GM21825 (cell line): ENCODE results near the gene ACSF3.

Experiments
- ATAC-seq: cut with Tn5 transposase; IDR thresholded peaks from one replicate; pipeline ENCODE4 v1.9.1; 2021; ENCODE audit warnings: mild to moderate bottlenecking, moderate library complexity; ENCODE audit not compliant: unreplicated experiment

ACSF3 gene

GRCh38 chr16:89142474-89143195, 49.0 kb downstream of the ACSF3 start:
- no peak for ATAC-seq

GRCh38 chr16:89143201-89143741, 49.6 kb downstream of the ACSF3 start:
- ATAC-seq = no peak

DNA sequence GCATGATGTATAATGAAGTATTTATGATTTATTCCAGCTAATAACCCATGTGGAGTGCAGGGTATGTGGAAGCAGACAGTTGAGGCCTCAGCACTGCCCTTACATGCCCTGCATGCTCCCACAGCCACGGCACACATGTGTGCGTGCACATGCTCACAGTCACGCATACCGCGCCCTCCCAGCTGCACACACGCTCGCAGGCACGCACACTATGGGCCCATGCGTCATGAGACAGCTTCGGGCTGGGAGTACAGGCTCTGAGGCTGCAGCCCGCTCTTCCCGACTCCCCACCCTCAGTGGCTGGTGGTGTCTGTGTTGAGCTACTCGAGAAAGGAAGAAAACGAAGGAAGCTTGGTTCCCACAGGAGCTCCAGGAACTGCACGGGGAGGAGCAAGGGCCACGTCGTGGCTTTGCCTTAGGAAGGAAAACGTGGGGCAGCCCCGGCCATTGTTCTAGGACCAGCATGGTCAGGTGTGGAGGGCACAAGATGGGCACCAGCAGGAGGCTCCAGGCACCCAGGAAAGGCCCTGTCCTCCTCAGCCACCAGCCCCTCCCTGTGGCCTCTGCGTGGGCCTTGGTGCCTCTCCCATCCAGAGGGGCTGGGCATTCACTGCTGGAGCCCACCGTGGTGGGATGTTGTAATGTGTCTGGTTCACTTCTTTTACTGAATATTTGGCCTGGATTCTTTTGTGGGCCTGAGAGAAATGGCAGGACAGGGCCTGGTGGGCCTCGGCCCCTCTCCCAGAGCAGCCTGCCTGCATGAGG, 50.4 kb downstream of the ACSF3 start:
- no peak for ATAC-seq

- no peak for ATAC-seq
Observed at GRCh38 chr16:89144681-89145080, 51.0 kb downstream of the ACSF3 start.

- no peak for ATAC-seq
Observed at GRCh38 chr16:89145406-89146161, 51.9 kb downstream of the ACSF3 start.

- ATAC-seq = no peak
Observed at GRCh38 chr16:89146211-89147005, 52.8 kb downstream of the ACSF3 start.

DNA sequence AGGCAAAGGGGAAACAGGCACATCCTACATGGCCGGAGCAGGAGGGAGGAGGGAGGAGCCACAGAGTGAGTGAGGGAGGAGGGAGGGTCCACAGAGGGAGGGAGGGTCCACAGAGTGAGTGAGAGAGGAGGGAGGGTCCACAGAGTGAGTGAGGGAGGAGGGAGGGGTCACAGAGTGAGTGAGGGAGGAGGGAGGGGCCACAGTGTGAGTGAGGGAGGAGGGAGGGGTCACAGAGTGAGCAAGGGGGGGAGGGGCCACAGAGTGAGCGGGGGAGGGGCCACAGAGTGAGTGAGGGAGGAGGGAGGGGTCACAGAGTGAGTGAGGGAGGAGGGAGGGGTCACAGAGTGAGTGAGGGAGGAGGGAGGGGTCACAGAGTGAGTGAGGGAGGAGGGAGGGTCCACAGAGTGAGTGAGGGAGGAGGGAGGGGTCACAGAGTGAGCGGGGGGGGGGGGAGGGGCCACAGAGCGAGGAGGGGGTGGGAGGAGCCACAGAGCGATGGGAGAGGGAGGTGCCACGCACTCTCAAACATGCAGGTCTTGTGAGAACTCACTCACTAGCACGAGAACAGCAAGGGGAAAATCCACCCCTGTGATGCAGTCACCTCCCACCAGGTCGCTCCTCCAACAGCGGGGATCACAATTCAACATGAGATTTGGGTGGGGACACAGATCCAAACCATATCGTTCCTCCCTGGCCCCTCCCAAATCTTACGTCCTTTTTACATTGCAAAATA, 53.6 kb downstream of the ACSF3 start:
- no peak for ATAC-seq

GRCh38 chr16:89149386-89149785, 55.7 kb downstream of the ACSF3 start:
- no peak for ATAC-seq

- ATAC-seq = no peak
Observed at GRCh38 chr16:89150090-89150835, 56.6 kb downstream of the ACSF3 start.

DNA sequence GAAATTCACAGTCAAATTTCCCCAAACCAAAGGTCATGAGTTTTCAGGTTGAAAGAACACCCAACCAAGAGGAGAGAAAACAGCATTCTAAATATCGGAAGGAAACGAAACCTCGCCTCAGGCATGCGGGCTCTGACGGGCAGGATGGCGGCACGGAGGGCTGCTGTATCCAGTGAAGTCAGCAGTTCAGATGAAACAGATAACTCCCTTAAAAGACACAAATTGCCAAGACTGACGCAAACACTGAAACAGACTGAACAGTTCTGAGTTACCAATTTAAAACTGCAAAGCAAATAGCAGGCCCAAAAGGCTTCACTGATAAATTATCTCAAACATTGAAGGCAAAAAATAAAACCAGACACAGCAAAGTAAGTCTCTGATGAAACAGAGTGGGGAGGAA, 57.3 kb downstream of the ACSF3 start:
- ATAC-seq = no peak

DNA sequence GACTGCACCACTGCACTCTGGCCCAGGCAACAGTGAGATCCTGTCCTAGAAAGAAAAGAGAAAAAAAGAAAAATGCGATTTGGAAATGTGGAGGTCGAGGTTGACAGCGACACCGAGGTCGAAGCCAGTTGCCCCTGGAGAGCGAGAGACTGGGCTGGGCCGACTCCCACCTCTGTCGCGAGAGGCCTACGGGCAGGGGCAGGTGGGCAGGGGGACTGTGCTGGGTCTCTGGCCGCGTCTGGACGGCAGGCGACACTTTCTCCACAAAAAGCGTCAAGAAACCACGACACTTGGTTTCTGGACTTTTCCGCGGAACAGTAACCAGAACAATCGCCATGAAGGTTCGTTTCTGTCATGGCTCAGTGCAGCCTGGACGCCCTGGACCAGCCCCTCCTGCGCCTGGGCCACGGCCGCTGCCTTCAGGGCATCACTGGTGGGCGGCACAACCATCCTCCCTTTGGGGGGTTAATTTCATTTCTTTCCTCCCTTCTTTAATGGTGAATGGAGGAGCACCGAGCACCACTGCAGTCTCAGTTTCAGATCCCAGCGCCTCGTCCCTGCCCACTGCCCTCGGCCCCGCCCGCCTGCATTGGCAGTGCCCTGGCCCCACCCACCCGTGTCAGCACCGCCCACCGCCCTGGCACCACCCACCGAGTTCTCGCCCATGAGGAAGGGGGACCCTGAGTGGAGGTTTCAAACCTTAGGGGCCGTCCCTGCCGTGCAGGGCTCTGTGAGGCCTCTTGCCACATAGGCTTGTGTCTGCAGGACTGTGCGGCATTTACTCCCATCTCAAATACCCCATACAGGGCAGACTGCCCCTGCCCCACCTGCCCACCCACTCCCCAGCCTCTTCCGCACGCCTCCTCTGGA, 59.4 kb downstream of the ACSF3 start:
- no peak for ATAC-seq

GRCh38 chr16:89153848-89154271, 60.2 kb downstream of the ACSF3 start:
- ATAC-seq = no peak

DNA sequence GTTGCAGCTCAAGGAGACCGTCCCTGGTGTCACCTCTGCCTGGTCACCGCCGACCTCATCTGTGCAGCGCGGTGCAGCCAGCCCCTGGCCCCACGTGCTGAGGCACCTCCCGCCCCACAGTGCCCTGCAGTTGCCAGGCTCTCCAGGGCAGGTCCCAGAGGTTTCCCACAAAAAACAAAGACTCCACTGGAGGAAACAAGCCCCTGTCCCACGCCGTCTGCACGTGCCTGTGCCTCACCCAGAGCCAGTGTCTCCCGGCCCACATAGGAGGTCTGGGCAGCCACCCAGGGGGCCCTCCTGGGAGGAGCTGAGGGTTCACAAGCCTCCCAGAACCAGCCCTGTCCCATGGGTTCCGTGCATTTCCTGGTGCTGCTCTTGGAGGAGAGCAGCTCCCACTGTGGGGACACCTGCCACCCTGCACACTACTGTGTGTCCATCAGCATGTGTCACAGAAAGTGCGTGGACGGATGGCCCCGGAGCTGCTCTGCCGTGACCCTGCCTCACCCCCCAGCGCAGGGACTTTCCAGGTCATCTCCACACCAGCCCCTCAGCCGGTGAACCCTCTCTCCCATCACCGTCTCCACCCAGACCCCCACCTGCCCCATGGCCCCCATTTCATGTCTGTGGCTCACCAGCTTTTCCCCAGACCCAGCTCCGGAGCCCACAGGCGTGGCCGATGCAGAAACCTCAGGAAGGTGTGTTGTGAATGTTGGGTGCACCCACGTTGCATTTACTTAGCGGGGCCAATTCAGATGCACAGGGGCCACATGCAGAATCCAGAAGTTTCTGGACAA, 60.9 kb downstream of the ACSF3 start:
- ATAC-seq = no peak

DNA sequence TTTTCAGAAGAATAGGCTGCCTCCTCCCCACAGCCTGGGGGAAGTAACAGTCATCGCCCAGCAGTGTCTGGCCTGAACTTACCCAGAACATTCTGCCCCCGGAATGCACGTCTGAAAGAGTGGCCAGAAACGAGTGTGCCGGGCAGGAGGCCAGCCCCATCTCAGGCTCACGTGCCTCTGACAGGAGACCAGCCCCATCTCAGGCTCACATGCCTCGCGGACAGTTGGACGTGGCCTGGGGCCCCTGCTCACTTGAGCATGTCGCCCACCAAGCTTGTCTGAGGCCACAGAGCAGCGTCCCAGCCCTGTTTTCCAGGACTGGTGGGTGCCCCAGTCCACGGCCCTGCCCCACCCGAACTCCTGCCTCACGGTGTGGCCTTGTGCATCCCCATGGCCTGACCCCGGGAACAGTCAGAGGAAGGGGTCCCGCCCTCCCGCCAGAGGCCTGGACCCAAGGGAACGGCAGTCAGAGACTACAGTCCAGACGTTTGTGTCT, 61.6 kb downstream of the ACSF3 start:
- no peak for ATAC-seq

GRCh38 chr16:89155851-89156739, 62.4 kb downstream of the ACSF3 start:
- no peak for ATAC-seq
